GM12865 (cell line): ENCODE measurements around the gene RASSF5.

Source experiments
- DNase-seq: peaks from one replicate; pipeline ENCODE4 v3.0.0; 2010; ENCODE audit warnings: low read depth
- H3K4me3 ChIP-seq: 2 replicates; pipeline ENCODE4 v1.5.1; 2011; ENCODE audit warnings: mild to moderate bottlenecking, low read depth, low read length, control low read depth
- CTCF ChIP-seq: IDR thresholded peaks from 2 replicates; pipeline ENCODE4 v1.5.1; 2011; ENCODE audit warnings: low read length, control low read depth, low read depth, inconsistent platforms; ENCODE audit not compliant: insufficient read depth; ENCODE audit errors: missing control alignments

Gene RASSF5

GRCh38 chr1:206534552-206534951 lies 27.2 kb downstream of the RASSF5 start:
- DNase-seq = no peak
- H3K4me3 ChIP-seq = no peak overlapping the region
- no peak for TF ChIP-seq CTCF

GRCh38 chr1:206535853-206536188 lies 28.5 kb downstream of the RASSF5 start:
- no peak for TF ChIP-seq CTCF
- no peak overlapping the region for H3K4me3 ChIP-seq
- DNase-seq = no peak

GRCh38 chr1:206537141-206537540 lies 29.8 kb downstream of the RASSF5 start:
- H3K4me3 ChIP-seq = no peak overlapping the region
- no peak for DNase-seq
- TF ChIP-seq CTCF = no peak

GRCh38 chr1:206538086-206538770 lies 30.9 kb downstream of the RASSF5 start:
- DNase-seq = no peak
- no peak for TF ChIP-seq CTCF
- no peak overlapping the region for H3K4me3 ChIP-seq

- H3K4me3 ChIP-seq = no peak overlapping the region
- TF ChIP-seq CTCF = no peak
Observed at GRCh38 chr1:206538901-206539640, 31.7 kb downstream of the RASSF5 start.

GRCh38 chr1:206540044-206540780 lies 32.9 kb downstream of the RASSF5 start:
- H3K4me3 ChIP-seq = no peak overlapping the region
- TF ChIP-seq CTCF = no peak
- no peak for DNase-seq

More at GRCh38 chr1:206538901-206539640, 31.7 kb downstream of the RASSF5 start:
- no peak for DNase-seq
